ENCODE data around the gene MYO3B.
"Not testable (repeated sequence)": the region's sequence is repeated elsewhere in the genome, so short reads cannot be mapped to it uniquely, and the experiment has no call there.

The MYO3B gene

DNA sequence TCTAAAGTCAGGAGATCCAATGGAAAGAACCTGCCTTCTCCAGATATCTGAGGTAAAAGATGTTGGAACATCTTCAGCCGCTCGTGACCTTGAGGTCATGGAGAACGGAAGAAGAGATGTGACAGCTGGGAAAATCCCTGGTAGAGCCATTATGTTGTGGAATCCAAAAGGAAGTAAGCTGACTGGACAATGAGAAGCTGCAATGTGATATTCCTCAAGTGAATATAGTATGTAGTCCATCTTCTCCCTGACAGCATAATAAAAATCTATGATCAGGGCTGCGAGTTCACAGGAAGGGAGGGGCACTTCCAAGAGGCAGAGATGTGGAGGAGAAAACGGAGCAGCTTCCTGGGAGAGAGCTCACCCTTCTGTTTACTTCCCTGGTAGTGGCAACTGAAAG, 336.2 kb downstream of the MYO3B start:
- DNase-seq (ENCODE audit: low spot score): no peak

DNA sequence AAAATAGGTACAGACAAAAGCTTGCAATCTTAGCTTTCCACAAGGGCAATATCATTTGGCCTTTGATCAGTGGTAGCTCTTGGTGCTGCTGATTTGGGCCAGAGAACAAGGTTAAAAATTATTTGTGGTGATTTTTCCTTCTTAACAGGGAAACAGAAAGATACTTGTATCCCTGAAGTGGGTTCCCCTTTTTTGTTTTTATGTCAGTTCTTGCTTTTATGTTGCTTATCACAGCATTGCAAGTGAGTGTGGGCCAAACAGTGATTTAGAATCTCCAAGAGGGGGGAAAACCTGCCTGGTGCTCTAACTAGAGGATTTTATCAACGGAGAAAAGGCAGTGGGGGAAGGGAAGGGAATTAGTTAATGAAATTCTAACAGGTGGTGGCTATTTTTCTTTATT, 339.6 kb downstream of the MYO3B start:
- DNase-seq (ENCODE audit: low spot score): no peak

DNA sequence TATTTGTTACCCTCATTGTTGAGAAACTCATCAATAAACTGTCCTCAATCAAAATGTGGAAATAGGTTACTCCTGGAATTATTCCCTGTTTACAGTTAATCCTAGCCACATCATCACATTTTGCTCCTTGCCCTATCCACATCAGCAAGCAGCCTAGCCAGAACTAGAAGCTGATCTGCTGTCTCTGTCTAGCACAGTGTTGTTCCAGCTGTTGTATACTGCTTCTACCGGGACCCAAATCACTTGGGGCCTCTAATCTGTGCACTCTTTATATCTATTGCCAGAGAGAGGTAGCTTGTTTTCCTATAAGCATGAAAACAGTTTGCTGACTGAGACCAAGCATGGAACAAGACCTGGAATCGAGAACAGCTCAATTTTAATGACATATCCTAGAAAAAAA, 341.0 kb downstream of the MYO3B start:
- DNase-seq (ENCODE audit: low spot score): no peak

DNA sequence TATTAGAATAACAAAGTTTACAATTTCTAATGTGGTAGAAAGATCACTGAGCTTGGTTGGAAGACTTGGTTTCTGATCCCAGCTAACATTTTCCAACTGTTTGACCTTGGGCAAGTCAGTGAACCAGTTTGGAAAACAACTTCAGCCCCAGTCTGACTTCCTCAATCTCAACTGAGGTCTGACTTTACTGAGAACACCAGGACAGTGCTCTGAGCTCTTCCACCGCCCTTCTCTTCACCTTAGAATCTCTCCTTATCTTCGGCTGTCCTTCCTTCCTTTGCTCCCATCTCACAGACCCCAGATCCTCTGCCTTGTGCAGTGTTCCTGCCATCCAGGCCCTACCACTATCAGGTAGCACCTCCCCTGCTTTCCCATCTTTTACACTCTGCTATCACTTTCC, 343.4 kb downstream of the MYO3B start:
- no peak for DNase-seq (ENCODE audit: low spot score)

DNA sequence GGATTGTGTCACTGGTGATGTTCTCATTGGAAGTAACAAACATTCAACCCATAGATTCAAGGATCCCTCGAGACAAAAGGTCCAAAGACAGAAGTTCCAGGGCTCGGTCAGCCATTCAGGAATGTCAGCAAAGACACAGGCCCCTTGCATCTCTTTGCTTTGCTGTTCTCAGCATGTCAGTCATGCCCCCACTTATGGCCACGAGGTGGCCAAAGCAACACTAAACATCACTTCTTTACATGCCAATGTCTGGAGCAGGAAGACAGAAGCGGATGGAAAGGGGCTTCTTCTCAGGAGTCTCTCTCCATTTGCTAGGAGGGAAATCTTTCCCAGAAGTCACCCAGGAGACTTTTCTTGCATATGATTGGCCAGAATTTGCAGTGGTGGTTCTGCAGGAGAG, 345.6 kb downstream of the MYO3B start:
- no peak for DNase-seq (ENCODE audit: low spot score)

DNA sequence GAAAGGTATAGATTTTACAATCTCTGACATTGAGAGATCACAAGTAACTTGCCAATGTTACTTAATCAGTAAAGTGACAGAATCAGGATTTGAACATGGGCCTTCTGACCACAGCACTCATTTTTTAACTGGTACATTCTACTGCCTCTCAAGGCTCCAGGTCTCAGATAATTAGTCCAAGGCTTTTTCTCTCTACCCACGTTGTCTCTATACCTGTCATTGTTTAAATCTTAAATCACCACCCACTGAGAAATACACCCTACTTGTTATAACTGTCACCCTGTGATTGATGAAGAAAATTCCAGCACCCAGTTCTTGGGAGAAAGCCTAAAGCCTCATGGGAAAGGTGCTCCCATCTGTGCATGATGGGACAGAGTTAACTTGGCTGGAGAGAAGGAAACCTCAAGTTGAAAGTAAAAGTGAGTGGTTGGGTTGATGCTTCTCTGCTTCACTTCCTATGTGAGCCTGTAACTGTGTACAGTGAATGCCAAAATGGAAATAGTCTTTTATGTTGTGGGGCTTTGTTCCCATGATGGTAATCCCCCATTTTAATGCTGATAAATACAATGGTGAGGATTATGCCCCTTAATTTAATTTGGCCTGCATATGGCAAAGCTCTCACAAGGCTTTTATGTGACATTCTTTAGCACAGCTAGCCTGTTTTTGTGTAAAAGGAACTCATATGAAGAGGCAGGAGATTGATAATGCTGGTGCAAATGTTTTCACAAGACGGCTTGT, 347.1 kb downstream of the MYO3B start:
- no peak for DNase-seq (ENCODE audit: low spot score)

DNA sequence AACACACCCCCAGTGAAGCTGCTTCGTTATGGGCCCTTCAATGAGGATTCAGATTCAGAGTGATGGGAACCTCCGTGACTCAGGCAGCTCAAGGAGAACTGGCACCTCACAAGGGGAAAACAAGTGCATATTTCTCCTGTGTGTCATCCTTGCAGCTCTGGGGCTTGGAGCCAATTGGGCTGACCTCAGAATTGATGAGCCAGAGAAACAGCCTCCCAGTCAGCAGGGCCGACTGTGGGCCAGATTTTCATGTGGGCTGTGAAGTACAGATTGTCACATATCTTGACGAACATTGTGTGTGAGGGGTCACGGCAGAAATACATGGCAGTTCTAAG, 347.6 kb downstream of the MYO3B start:
- DNase-seq (ENCODE audit: low spot score): peak; percentile 46

DNA sequence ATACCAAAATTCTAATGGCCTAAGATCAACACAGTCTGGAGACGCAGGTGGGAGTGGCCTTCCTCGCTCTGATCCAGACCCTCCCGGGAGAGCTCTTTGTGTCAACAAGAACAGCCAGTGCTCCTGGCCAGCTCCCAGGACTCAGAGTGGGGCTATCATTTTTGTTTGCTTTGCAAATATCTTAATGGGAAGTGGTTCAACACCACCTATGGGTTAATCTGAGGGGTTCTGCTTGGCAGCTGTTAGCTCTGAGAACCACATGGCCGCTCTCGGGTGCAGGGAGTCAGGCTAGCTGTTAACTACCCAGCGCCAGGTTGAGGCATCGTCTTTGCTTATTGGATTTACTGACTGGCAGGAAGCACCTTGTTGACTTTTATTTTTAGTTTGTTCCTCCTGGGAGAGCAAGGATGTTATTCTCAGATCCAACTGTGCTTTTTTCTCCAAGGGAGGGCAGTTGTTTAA, 352.4 kb downstream of the MYO3B start:
- DNase-seq (ENCODE audit: low spot score): peak; percentile 48

DNA sequence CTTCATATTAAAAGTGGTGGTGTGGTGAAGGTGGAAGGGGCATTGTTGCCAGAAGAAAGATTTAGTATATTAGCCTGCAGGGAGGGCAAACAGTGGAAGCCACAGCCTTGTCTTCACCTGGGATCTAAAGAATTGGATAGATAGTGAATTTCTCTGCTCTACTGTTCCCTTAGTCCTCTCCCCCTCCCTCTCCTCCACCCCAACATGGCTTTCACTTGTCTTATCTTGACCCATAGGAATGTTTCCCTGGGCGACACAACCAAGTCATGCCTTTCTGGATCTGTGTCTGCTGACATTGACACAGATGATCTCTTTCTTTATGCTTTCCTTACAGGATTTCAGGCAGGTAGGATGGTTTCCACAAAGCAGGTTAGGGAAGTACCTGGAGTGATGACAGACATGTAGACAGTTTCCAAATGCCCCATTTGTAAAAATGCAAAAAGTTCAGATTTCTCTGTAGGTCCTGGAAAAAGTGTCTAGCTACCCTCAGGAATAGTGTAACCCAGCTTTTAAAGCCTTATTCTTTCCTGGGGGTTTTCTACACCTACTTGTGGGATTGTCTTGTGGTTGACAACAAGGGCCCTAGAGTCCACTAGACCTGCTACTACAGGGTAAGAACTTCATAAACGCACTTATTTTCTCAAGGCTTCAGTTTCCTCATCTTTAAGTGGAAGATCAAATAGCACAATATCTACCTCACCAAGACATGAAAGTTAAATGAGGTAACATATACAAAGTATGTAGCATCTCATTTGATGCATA, 353.0 kb downstream of the MYO3B start:
- DNase-seq (ENCODE audit: low spot score): no peak

DNA sequence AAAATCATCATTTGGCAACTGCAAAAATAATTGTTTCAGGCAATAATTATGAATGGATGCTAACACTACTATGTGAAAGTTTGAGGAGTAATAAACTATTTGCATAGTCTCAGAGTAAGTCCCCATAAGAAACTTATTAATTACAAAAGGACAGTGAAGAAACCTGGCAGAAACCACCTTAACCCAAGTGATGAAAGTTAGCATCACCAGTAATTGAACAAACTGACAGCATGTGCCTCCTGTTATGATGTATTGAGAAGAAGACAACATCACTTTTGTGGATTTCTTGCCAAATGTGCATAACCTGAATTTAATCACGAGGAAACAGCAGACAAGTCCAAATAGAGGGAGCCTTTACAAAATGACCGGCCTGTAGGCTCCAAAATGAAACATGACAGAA, 353.9 kb downstream of the MYO3B start:
- no peak for DNase-seq (ENCODE audit: low spot score)

DNA sequence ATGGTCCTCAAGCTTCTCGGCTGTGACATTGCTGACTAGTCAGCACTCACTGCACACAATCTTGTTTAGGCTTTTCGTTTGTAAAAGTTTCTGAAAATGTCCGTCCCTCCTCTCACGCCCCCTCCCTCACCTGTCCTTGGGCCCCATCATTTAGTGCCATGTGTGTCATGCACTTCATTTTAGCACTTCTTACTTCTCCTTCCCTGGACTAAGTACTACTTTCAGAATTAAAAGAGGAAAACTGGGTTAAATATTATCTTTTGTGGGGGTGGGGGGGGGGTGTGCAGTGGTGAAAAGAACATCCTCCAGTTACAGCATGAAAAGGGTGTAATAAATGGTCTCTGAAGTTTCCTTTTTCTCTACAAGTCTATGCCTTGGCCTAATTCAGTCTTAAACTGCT, 355.2 kb downstream of the MYO3B start:
- no peak for DNase-seq (ENCODE audit: low spot score)

DNA sequence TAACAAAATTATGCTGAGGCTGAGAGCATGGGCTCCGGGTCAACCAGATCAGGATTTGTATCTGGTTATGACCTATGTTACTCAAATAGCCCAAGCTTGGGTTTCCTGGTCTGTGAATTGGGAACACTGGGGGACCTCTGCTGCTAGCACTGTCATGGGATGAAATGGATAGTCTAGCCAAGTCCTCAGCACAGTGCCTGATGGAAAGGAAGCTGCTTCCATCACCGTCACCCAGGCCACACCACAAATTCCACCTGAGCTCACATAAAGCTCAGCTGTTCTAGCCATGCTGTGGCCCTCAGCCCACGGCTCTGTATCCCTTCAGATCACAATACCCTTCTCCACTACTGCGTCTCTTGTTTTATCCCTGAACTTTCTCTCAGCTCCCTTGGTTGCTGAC, 357.6 kb downstream of the MYO3B start:
- DNase-seq (ENCODE audit: low spot score): no peak

DNA sequence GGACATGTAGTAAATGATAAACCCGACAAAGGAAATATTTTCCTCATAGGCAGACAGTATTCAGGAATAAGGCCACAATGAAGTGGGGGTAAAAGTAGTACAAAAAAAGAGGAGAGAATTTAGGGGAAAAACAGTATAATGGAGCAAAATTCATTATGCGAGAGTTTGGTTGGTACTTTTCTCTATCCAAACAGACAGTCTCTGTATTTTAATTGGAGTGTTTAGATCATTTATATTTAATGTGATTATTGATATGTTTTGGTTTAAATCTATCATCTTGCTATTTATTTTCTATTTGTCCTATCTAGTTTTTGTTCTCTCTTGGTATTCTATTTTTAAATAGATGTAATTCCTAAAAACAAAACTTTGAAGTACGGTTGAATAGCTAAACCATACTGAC, 366.9 kb downstream of the MYO3B start:
- DNase-seq (ENCODE audit: low spot score): no peak

DNA sequence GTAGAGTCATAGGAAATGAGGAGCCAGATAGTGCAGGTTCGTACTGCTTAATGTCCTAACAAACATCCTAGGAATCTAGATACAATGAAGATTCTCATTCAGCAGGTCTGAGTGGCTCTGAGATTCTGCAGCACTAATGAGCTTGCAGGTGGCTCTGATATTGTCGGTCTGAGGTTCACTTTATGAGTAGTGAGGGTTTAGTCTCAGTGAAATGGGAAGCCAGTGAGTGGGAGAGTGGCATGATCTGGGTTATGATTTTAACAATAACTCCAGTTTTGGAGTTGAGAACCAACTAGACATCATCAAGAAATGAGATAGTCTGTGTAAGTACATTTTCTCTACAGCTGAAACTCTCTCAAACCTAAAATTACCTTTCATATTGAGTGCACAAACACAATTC, 370.4 kb downstream of the MYO3B start:
- no peak for DNase-seq (ENCODE audit: low spot score)

DNA sequence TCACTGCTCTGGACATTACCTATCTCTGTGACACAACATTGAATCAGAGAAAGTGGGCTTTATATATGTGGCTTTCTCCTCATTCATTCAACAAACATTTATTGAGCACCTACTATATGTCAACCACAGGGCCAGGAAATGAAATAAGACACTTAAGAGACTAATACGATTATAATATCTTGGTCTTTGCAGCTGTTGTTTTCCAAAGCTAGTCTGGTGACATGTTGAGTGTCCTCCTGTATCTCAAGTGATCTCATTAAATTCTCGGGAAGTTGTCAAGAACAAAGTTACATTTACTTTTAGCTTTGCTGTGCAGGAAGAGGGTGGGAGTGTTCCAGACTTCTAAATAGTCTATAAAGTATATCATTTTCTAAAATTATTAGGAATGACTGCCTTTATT, 372.6 kb downstream of the MYO3B start:
- no peak for DNase-seq (ENCODE audit: low spot score)

DNA sequence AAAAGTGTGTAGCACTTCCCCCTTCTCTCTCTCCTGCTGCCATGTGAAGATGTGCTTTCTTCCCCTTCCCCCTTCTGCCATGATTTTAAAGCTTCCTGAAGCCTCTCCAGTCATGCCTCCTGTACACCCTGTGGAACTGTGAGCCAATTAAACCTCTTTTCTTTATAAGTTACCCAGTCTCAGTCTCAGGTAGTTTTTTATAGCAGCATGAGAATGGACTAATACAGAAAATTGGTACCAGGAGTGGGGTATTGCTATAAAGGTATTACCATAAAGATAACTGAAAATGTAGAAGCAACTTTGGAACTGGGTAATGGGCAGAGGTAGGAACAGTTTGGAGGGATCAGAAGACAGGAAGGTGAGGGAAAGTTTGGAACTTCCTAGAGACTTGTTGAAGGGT, 374.0 kb downstream of the MYO3B start:
- not testable (repeated sequence) for DNase-seq (ENCODE audit: low spot score)

DNA sequence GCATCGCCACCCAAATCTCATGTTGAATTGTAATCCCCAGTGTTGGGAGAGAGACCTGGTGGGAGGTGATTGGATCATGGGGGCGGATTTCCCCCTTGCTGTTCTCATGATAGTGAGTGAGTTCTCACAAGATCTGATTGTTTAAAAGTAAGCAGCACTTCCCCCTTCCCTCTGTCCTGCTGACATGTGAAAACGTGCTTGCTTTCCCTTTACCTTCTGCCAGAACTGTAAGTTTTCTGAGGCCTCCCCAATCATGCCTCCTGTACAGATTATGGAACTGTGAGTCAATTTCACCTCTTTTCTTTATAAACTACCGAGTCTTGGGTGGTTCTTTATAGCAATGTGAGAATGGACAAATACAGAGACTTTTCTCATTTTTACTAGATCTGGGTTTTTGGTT, 375.8 kb downstream of the MYO3B start:
- no peak for DNase-seq (ENCODE audit: low spot score)

DNA sequence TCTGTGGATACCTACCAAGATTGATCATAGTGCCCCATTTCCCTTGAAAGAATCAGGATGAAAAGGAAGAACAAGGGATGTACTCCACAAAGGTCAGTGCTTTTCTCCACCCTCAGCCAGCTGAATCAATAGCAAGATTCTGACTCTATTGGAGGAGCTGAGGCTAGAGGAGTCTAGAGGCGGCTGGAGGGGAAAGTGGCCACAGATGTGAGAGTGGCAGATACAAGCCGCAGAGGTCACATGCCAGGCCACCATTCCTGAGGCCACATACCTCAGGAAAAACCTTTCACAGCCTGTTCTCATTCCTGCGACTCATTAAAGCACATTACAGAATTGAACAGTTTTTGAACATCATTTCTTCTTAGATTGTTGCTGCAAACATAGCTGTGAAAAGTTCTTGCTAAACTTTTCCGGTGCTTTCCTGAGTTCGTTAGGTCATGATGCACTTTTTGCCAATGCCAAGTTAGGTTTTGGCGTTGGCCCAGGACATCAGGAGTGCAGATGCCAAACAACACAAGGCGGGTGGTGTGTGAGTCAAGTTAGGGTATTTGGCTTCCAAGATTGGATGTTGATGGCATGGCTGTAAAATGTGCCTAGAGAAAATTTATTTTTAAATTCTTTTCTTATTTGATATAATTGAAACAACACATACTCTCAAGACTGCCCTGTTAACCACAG, 376.5 kb downstream of the MYO3B start:
- no peak for DNase-seq (ENCODE audit: low spot score)

DNA sequence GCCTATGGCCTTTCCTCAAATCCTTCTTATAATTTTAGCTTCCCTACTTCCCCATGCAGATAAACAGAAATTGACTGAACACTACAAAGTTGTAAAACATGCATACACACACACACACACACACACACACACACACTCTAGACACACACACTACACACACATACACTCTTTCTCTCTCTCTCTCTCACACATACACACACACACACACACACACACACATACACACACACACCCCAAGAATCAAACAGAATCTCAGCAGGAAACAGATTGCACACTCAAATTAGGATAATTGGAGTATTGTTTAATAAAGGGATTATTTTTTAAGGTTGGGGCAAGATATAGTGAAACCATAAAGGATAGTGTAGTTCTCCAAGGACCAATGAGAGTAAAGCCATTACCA, 385.0 kb downstream of the MYO3B start:
- DNase-seq (ENCODE audit: low spot score): no peak

DNA sequence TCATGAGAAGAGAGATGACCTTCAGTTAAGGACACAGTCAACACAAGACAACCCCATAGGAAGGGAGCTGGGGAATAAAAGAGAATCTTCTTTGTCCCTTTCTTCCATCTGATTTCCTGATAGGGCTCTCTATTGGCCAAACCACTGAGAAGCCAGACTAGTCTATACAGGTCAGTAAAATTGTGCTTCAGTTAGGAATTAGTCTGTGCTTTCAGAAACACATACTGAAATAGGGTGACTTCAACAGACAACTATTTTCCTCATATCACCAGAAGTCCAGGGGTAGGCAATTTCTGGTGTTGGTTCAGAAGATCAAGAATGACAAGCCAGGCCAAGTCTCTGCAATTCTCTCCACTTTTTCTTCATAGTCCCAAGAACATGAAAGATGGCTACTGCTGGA, 385.5 kb downstream of the MYO3B start:
- no peak for DNase-seq (ENCODE audit: low spot score)

DNA sequence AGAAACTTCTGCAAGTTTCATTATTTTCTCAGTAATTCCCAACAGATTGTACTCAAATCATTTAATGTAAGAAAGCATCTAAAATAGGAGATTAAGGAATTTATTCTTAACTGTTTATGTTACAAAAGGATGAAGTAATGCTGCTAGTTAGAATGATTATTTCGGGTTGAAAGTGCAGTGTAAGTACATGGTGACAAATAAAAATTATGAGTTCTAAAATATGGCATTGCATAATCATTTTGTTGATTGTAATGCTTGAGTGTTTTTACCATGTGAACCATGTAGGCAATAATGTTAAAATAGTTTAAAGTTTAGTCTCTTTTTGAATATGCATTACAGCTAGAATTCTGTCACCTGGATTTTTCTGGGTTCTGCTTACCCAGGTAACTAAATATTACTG, 388.2 kb downstream of the MYO3B start:
- no peak for DNase-seq (ENCODE audit: low spot score)

DNA sequence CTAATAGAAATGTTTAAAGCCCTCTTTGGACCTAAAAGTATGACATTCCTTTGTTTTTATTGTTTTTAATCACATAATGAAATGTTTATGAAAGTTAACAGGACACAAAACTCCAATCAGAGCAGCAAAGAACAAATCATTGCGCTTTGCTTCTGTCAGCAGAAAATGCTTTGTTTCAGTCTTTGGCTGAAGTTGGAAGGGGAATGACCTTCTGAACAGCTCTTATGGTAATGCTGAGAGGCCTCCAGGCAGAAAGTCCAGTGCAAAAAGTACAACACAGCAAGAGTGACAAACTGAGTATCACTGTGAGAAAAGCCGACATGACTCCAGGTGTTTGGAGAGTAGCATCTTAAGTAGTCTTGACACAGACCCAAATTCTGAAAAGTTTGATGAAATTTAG, 389.5 kb downstream of the MYO3B start:
- no peak for DNase-seq (ENCODE audit: low spot score)

DNA sequence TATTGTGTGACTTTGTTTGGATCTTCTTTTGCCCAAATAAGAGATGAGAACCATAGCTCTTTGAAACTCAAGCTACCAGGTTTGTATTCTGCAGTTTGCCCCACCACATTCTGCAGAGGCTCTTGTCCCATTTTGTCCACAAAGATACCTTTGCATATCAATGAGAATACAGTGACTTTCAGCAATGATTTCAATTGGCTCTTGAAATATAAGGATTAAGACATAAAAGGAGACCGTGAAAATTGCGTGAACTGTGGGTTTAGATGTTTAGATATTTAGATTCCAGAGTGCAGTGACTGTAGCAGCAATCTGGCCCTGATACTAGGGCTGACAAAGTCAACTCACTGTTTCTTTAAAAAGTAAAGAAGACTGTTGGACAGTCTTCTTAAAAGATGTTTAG, 390.6 kb downstream of the MYO3B start:
- DNase-seq (ENCODE audit: low spot score): no peak

All from iPS-NIHi11 (cell line).